Measurements from ENCODE around the gene FITM1.

DNA sequence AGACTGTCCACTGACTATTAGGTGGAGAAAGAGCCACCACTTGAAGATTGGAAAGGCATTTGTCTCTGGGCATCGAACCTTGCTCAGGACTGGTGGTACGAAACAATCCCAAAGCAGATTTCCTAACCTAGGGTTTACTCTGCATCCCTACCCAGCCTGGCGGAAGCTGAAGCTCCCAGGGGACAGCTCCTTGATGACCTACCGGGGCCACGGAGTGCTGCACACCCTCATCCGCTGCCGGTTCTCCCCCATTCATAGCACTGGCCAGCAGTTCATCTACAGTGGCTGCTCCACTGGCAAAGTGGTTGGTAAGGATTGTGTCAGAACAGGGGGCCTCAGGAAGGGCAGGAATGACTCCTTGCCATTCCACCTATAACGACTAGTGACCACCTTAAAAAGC, 9.2 kb upstream of the FITM1 start:
- TF ChIP-seq EZH2 (optimal IDR thresholded peaks at IDR 0.05; ENCODE audit: low read depth, low read length): no peak
- TF ChIP-seq CTCF (IDR thresholded peaks at IDR 0.05; ENCODE audit: low read length): no peak
